HG03342 (cell line): Measurements from ENCODE around the gene RC3H1.
"Not testable (repeated sequence)": the region's sequence is repeated elsewhere in the genome, so short reads cannot be mapped to it uniquely, and the experiment has no call there.

Source experiments
- ATAC-seq: cut with Tn5 transposase; IDR thresholded peaks from one replicate; pipeline ENCODE4 v1.9.1; 2021; ENCODE audit warnings: mild to moderate bottlenecking, moderate library complexity; ENCODE audit not compliant: unreplicated experiment

The RC3H1 gene

DNA sequence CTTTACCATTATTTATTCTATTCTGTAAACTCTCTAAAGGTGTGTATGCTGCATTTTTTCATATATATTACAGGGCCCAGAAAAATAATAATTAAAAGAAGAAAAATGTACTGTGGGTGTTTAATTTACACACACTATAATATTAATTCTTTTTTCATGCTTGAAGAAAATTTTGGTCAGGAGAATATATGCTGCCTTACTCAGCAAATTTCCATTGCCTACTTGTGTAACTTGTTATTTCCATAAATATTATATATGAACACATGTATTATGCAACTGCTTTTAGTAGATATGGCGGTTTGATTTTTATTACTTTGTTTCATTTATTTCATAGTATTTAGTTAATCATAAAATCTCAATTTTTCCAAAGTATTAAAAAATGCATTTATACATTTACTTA lies 58.7 kb downstream of the RC3H1 start:
- ATAC-seq: no peak

DNA sequence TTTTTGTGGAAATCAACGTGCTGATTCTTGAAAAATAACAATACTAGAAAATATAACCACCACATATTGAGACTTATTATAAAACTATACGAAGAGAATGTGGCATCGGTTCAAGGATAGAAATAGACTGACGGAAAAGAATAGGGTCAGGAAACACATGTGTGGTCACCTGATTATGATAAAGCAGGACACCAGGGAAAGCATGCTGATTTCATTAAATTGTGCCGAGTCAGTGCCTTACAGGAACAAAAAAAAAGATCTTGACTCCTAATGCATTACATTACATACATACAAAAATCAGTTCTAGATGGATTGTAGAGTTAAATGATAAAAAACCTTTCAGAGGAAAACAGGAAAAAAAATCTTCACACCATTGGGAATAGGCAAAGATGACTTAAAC lies 61.5 kb downstream of the RC3H1 start:
- ATAC-seq: no peak

DNA sequence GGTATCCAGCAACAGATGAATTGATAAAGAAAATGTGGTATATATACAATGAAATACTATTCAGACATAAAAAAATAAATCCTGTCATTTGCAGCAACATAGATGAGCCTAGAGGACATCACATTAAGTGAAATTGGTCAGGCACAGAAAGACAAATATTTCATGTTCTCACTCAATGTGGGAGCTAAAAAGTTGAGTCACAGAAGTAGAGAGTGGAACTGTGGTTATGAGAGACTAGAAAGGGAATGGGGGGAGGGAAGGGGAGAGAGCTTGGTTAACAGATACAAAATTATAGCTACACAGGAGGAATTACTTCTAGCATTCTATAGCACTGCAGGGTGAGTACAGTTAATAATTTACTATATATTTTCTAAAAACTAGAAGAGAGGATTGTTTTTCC lies 68.0 kb downstream of the RC3H1 start:
- ATAC-seq: no peak

DNA sequence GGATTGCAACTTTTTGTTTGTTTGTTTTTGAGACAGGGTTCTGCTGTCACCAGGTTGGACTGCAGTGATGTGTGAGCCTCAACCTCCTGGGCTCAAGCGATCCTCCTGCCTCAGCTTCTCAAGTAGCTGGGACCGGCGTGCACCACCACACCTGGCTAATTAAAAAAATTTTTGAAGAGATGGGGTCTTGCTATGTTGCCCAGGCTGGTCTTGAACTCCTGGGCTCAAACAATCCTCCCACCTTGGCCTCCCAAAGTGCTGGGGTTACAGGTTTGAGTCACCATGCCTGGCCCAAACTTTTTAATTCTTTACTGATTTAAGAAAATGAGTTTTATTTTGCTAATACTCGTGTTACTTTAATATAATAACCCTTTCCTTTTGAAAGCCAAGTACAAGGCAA lies 73.6 kb downstream of the RC3H1 start:
- no peak for ATAC-seq

DNA sequence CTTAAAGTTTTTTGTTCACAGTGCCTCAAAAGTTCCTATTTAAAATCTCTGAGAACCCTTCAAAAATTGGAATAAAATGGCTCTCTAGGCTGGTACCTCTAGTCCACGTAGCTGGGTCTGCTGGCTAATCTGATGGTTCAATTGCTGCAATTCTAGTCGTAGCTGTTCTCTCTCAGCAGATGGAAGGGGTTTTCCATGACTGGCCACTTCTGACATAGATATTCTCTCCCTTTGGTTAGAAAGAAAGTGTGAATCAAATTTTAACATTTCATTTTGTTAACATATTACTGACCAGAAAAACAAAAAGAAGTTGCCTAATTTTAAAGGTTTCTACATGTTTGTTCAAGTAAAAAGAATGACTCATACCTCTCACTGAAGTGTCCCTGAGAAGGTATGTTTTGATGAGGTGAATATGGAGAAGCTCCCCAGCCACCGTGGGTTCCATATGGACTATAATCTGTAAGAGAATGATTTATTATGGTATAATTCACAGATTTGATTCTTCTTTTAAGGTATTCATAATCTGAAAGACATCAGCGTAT lies 75.7 kb downstream of the RC3H1 start:
- ATAC-seq: no peak

DNA sequence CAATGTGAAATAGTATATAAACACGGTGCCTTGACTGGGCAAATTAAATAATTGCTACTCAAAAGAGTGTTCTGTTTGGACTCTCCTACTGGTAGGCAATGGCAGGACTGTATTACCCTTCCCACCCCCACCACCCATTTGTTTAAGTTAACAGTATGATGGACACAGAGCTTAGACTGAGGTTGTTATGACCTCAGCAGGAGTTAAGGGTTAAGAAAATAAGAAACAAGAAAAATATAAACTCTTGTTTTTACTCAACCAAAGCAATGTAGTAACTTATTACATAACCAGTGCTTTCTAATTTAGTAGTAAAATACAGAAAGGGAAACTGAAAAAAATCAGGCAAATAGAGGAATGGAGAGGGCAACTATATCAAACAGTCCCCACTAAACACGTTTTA lies 85.1 kb downstream of the RC3H1 start:
- no peak for ATAC-seq

DNA sequence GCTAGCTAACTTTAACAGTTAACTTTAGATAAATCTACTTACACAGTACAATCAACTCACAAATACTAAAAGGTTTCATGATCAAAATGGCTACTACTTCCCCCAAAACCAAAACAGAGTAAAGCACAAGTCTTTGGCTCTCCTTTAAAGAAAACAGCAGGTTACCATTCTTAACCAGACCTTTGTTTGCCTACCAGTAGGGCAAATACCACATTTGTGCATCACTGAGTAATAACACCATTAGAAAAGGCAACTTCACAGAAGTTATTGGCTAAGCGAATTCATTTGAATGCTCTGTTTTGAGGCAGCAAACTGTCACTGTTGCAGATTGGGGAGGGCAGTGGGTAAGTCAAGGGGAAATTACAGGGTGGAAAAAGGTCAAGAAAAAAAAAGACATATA lies 87.7 kb downstream of the RC3H1 start:
- ATAC-seq: no peak

DNA sequence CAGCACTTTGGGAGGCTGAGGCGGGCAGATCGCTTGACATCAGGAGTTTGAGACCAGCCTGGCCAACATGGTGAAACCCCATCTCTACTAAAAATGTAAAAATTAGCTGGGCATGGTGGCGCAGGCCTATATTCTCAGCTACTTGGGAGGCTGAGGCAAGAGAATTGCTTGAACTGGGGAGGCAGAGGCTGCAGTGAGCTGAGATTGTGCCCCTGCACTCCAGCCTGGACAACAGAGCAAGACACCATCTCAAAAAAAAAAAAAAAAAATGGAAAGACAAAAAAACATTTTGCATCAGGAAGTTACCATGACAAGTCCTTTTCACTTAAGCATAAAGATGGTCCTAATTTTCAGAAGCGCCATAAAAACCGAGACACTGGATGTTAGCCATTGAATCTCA lies 91.6 kb downstream of the RC3H1 start:
- not testable (repeated sequence) for ATAC-seq

DNA sequence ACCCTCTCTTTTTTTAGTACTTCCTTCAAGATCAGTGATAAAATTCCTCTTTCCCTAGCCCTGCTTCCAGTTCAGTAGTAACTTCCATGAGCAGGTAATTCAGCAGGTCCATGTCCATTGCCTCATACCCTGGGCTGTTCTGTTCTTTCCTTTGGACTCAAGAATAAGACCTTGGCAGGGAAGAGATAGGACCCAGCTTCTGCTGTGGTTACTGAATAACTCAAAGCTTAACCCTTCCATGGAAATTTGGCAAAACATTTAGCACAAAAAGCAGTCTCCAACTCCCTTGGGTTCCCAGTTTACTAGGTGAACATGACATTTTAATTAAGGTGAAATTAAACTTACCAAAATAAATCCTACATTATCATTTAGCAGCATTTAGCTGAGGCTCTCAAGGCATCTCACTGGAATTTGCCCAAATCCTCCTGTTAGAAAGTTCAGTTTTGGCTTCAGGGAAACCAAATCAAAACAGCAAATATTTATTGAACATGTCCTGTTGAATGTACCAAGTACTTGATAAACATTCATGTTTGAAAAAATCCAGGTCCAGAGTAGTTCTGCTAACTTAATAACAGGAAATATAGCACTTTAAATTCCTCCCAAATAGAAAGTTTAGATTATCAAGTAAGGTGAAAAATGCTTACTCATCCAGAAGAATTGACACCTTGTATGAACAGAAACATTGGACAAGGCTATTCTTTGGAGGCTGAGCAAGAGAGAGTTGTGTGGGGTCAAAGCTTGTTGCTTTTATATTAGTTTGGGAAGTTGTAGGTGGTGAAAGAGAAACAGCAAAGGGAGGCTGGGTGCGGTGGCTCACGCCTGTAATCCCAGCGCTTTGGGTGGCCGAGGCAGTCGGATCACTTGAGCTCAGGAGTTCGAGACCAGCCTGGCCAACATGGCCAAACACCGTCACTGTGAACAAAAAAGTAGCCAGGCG lies 96.6 kb downstream of the RC3H1 start:
- no peak for ATAC-seq

DNA sequence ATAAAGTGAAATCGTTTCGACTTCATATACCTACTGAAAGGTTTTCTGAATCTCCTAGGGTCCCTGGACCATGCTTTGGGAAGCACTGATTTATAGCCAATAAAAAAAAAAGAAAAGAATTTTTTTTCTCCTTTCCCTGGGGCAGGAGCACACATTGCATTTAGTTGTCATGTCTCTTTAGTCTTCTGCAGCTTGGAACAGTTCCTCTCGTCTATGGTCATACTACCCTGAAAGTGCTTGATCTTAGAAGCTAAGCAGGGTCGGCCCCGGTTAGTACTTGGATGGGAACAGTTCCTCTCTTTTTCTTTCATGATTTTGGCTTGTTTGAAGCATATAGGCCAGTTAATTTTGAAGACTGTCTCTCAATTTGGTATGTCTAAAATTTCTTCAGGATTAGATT lies 101.3 kb downstream of the RC3H1 start:
- ATAC-seq: no peak

DNA sequence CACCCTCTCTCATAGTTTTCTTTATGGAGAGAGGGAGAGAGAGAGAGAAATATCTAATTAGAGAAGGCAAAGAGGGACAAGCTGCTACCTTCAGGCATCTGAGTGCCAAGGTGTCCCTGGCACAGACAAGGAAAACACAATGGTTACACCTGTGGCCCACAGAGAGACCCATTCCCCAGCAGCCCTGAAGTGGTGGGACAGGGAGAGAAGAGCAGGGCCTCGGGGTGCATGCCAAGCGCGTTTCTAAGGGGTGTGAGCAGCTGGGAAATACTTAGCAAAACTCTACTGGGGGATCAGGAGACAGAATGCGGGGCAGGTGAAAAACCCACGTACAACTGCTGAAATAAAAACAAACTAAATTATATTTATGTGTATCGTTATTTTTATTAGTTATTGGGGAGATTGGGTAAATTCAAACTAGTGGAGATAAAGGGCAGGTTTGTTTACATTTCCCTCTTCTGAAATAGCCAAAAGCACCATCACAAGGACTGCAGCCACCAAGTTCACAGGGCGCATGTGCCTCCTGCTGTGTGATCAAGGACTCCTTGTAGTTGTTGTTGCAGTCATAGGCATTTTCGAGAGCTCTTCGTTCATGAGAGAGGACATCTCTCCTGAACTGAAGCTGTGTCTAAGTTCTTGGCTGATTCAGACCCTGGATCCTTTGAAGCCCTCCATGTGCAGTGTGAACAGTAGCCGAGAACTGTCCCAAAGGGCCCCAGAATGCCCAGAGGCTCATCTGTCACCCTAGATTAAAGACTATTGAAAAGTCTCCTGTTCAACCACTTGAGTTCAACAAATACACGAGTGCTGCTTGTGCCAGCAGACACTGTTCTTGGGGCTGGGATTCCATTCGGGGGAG lies 104.3 kb downstream of the RC3H1 start:
- no peak for ATAC-seq

DNA sequence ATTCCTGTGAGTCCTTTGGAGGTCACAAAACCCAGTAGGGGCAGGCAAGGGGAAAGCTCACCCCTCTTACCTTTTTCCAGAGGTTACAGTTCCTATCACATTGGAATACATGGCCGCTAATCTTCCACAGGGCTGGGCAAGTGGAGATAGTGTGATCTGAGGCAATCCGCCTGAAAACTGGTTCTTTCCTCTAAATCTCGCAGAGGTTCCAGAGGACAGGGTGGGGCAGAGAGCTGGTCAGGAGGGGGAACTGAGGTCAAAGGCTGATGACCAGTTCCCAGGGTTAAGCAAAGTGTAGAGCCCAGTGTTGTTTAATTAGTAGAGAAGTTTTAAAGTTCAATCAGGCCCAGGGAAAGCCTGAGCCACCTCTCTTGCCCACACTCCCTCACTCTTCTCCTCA lies 105.0 kb downstream of the RC3H1 start, which contains the start of gene SERPINC1:
TSS of gene SERPINC1 (minus strand) at position 179 of the 400 bp plus-strand sequence. CDS start at position 111, 68 bp downstream.
- ATAC-seq: no peak

DNA sequence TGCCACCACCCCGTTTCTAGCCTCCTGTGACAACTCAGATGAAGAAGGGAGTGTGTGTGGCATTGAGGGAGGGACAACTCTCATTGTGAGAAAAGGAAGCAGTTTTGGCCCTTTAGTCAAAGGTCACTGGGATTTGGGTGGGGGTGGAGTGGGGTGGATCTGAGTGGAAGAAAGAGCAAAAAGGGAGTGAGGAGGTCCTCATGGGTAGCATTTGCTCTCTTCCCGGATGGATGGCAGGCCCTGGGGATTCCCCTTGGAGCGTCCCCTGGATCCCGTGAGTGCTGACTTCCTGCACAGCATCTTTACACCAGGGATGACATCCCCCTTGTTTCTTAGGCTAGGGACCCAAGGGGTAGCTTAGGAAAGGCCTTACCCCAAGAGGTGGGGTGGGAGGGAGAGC lies 105.5 kb downstream of the RC3H1 start:
- ATAC-seq: no peak

DNA sequence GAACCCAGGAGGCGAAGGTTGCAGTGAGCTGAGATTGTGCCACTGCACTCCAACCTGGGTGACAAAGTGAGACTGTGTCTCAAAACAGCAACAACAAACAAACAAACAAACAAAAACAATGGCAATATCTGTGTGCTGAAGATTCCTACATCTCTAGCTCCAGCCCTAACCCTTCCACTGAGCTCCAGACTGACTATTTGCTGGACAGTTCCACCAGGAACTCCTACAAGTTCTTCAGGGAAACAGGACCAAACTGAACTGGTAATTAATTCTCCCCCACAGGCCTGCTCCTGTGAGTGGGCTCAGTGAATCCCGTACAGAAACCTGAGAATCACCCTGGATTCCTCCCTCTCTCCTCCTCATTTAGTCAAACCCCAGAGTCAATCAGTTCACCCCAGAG lies 106.6 kb downstream of the RC3H1 start:
- ATAC-seq: no peak

DNA sequence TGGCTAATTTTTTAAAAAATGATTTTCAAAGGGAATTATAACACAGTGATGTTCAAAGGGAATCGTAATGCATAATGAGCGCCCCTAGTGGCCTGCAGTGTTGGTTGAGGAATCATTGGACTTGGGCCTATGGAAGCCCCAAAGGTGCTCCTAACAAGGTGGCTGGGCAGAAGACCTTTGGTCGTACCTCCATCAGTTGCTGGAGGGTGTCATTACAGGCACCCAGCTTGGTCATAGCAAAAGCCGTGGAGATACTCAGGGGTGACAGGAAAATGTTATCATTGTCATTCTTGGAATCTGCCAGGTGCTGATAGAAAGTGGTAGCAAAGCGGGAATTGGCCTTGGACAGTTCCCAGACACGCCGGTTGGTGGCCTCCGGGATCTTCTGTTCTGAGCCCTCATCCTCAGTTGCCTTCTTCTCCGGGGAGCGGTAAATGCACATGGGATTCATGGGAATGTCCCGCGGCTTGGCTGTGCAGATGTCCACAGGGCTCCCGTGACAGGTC lies 107.7 kb downstream of the RC3H1 start:
- ATAC-seq: no peak

DNA sequence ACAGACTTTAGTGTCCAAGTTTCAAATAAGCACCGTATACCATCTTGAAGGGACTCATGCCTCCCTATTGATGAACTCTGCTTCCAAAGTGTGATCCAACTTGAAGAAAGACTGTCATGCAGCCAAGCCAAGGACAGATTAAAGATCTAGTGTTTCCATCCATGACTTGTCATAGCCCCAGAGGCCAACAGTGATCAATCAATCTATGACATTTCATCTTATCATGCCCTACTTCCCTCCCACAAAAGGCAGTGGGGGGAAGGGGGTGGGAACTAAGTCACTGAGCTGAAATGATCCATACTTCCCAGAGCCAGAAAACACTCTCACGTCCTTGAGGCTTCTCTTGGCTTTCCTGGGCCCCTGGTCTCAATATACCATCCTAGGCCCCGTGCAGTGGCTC lies 109.0 kb downstream of the RC3H1 start:
- no peak for ATAC-seq

DNA sequence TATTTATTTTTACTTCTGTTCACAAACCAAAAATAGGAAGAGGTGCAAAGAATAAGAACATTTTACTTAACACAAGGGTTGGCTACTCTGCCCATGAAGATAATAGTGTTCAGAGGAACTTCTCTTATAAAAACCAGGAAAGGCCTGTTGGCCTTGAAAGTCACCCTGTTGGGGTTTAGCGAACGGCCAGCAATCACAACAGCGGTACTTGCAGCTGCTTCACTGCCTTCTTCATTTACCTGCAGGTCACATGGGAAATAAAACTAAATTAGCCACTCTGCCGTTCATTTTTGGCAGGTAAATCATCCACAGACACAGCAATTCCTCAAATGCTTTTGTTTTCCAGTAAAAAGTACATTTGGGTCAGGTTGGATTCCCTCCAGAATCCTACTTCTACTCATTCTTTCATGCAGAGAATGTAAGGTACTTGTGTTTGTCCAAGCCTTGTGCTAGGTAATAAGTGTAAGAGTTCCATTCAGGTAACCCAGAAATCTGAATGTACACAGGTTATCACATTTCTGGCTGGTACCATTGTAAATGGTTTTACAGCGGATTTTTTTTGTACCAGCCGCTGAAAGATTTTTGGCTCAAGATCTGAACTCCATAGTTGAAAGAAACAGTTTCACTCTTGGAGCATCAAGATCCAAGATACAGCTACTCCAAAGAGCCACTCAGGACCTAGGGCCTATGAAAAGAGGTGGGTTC lies 118.2 kb downstream of the RC3H1 start:
- ATAC-seq: no peak

DNA sequence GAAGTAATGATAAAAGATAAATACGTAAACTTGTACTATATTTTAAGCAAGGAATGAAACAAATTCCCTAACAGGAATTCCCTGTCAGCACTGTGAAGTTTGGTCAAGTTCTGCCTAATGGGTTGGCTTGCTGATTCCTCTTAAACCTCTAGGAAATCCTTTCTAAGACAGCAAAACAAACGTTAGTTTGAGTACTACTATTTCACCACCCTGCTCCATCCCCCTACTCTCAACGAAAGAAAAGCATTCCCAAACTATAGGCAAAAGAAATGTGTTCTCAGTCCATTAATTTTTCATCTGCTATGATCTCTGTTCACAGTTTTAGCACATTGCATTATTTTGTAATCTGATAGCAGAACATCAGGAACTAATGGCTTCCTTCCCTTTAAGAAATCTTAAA lies 121.2 kb downstream of the RC3H1 start:
- ATAC-seq: no peak

DNA sequence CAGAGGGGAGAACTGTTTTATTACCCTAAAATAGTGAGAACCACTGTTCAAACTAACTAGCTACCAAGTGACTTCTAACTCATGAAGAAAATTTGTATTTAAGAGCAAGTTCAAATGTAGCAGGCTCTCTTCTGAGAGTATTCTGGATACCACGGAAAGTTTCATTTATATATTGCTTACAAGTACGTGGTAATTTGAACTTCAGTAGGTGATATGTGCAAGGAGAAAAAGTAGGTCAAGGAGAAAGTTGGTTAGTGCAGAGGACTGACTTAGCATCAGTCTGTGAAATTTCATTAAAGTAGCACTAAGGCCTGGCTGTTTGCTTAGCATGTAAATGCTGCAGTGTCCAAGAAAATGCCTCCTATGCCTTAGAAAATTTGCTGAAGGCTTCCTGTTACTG lies 121.7 kb downstream of the RC3H1 start:
- no peak for ATAC-seq

DNA sequence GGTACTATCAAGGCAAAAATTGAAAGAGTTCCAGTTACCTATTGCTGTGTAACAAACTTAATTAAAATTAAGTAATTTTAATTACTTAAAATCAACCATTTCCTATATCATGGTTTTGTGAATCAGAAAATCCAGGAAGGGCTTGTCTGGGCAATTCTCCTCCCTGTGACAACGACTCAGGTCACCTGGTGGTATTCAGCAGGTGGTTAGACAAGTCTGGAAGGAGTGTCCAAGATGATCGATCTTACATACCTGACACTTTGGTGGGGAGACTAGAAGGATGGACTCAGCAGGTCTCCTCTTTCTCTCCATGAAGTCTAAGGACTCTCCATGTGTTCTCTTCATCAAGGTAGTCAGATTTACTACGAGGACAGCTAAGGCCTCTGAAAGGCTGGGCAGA lies 128.0 kb downstream of the RC3H1 start:
- no peak for ATAC-seq

DNA sequence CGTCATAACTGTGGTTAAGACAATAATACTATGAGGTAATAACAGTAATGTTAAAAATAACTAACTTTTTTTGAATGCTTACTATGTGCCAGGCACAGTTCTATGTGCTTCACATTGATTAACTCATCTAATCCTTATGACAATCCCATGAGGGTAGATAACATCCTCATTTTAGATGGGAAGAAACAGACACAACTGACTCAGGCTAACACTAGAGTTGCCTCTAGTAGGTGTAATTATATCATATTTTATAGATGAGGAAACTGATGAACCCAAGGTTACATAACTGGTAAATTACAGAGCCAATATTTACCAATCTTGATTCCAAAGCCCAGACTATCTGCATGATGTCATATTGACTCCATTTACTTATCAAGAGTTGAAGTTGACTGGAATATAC lies 128.5 kb downstream of the RC3H1 start:
- ATAC-seq: no peak
